Chondrocyte (in vitro differentiated cells): Measurements from ENCODE around the gene CXorf49B. TPM values are rescaled to one million over a fixed set of nuclear protein-coding genes. Genes with fewer than 3 reads are reported as not detected.
"Not testable (repeated sequence)": the region's sequence is repeated elsewhere in the genome, so short reads cannot be mapped to it uniquely, and the experiment has no call there.

Source experiments
- DNase-seq: peaks from one replicate; pipeline ENCODE4 v3.0.0; 2021; ENCODE audit warnings: mixed read lengths, low spot score
- H3K27ac Mint-ChIP-seq: one replicate; pipeline ENCODE4 v1.8.0; 2021; ENCODE audit warnings: mild to moderate bottlenecking, moderate library complexity, mixed read lengths; ENCODE audit not compliant: unreplicated experiment
- H3K27me3 Mint-ChIP-seq: 2 replicates; pipeline ENCODE4 v1.8.0; 2021; ENCODE audit warnings: low read depth, mixed read lengths
- H3K36me3 Mint-ChIP-seq: 2 replicates; pipeline ENCODE4 v1.8.0; 2021; ENCODE audit warnings: low read depth, mixed read lengths
- H3K4me1 Mint-ChIP-seq: 2 replicates; pipeline ENCODE4 v1.8.0; 2021; ENCODE audit warnings: low read depth, mild to moderate bottlenecking, mixed read lengths
- H3K4me3 Mint-ChIP-seq: one replicate; pipeline ENCODE4 v1.8.0; 2021; ENCODE audit warnings: mild to moderate bottlenecking, moderate library complexity, mixed read lengths; ENCODE audit not compliant: unreplicated experiment
- H3K9me3 Mint-ChIP-seq: 2 replicates; pipeline ENCODE4 v1.8.0; 2021; ENCODE audit warnings: low read depth, mixed read lengths
- CTCF ChIP-seq: fragments of 200-600 bp; sonication (generic); IDR thresholded peaks from 2 replicates; pipeline ENCODE4 v1.5.0; 2021; ENCODE audit warnings: antibody characterized with exemption, mild to moderate bottlenecking, moderate library complexity
- total RNA-seq: library from RNA; stranded (reverse); gene quantifications from 3 replicates; pipeline ENCODE4 v1.2.1, GENCODE V29; 2021

The CXorf49B gene
- total RNA-seq, 1 donor from 2014 or later, result not detected

- not testable (repeated sequence) for H3K27me3 Mint-ChIP-seq, H3K36me3 Mint-ChIP-seq, H3K4me3 Mint-ChIP-seq, H3K27ac Mint-ChIP-seq, H3K9me3 Mint-ChIP-seq, H3K4me1 Mint-ChIP-seq, DNase-seq
These were observed 19.8 kb downstream of the CXorf49B start for GRCh38 chrX:71782950-71783299.

DNA sequence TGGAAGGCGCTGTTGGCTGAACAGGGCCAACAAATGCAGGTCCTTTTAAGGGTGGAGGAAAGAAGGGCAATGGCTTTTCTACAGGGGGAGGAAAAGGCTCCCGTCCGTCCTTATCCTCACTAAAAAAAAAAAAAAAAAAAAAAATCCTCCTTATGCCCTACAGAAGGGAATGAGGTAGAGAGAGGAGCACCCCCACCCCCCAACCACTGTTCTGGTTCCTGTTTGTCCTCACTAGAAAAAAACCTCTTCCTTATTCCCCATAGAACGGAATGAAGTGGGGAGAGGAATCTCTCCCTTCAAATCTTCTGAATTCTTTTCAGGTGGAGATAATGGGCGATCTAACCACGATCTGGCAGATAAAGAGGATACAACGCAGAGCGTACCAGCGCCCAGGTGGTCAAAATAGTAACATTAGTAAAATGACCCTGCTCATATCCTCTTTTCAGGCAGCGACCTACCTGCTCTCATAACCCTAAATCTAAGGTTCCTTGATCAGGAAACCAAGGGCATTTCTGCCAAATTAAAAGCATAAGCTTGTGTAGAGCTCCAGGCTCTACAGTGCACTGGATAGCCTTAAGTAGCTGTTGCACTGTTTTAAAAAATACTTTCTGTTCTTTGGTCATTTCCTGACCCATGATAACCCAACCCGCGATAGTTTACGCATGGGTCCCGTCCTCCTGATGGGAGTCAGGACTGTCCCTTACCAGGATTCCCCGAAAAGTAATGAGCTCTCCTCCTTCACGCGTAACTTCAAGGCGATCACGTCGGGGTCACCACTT lies 20.6 kb downstream of the CXorf49B start:
- not testable (repeated sequence) for H3K27me3 Mint-ChIP-seq, H3K4me3 Mint-ChIP-seq, H3K27ac Mint-ChIP-seq, DNase-seq, H3K36me3 Mint-ChIP-seq, H3K9me3 Mint-ChIP-seq, H3K4me1 Mint-ChIP-seq

- not testable (repeated sequence) for H3K4me3 Mint-ChIP-seq, H3K9me3 Mint-ChIP-seq, H3K27me3 Mint-ChIP-seq, H3K36me3 Mint-ChIP-seq, H3K27ac Mint-ChIP-seq, H3K4me1 Mint-ChIP-seq, DNase-seq
These were observed 21.3 kb downstream of the CXorf49B start for GRCh38 chrX:71784348-71784983.

GRCh38 chrX:71806450-71806849 lies 43.3 kb downstream of the CXorf49B start:
- not testable (repeated sequence) for H3K4me3 Mint-ChIP-seq, H3K4me1 Mint-ChIP-seq, DNase-seq, H3K36me3 Mint-ChIP-seq, H3K27ac Mint-ChIP-seq, H3K27me3 Mint-ChIP-seq
- H3K9me3 Mint-ChIP-seq, result peaks cover 36% of the 10 kb centered on the region

DNA sequence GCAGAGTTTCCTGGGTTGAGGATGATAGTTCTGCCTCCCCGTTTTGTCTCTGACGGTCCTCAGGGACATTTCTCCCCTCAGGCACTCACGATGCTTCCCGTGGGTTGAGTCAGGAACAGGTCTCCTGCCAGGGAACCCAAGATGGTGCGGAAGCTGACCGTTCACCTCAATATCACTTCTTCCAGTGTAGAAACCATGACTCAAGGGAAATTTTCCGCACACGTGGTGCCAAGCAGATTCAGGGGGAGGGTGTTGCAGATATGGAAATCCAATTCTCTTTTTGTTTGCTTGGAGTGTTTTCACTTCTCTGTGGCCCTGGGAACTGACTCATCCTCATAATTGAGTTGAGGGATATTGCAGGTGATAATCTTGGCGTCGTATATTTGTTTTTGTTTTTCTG lies 46.7 kb downstream of the CXorf49B start:
- Mint-ChIP-seq H3K4me1 (no peaks in the 10 kb centered on the region), H3K36me3 (peaks cover 1% of the 10 kb centered on the region), H3K9me3 (peaks cover 27% of the 10 kb centered on the region), H3K27ac (no peak overlapping the region), H3K4me3 (no peak overlapping the region), H3K27me3 (peaks cover 2% of the 10 kb centered on the region)
- DNase-seq, result no peak
- TF ChIP-seq CTCF, result no peak

GRCh38 chrX:71814123-71814912 lies 51.2 kb downstream of the CXorf49B start:
- H3K9me3 Mint-ChIP-seq, result peaks cover 13% of the 10 kb centered on the region
- H3K4me3 Mint-ChIP-seq, result no peak overlapping the region
- peak; percentile 68 for DNase-seq
- H3K4me1 Mint-ChIP-seq, result no peaks in the 10 kb centered on the region
- H3K27me3 Mint-ChIP-seq, result peaks cover 4% of the 10 kb centered on the region
- TF ChIP-seq CTCF, result no peak
- no peak overlapping the region for H3K27ac Mint-ChIP-seq
- no peaks in the 10 kb centered on the region for H3K36me3 Mint-ChIP-seq
